Stimulated activated CD4-positive, alpha-beta T cell treated with anti-CD3 and anti-CD28 coated beads, Interleukin-2, amount 100 ng/mL, for 4 hours (primary cell): ENCODE results near the gene KDM1B.
"Not testable (repeated sequence)": the region's sequence is repeated elsewhere in the genome, so short reads cannot be mapped to it uniquely, and the experiment has no call there.

Source experiments
- DNase-seq: peaks from one replicate; pipeline ENCODE4 v3.0.0-alpha.2; 2020; ENCODE audit warnings: low read depth

The KDM1B gene

DNA sequence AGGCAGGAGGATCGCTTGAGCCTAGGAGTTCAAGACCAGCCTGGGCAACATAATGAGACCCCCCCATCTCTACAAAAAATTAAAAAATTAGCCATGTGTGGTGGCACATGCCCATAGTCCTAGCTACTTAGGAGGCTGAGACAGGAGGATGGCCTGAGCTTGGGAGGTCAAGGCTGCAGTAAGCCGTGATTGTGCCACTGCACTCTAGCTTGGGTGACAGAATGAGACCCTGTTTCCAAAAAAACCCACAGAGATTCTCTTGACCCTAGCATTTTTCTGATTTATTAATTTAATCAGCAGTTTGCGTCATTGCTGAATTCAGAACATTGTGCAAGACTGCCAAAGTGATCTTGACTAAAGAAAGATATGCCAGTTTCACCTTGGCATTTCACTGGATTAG is 36.8 kb downstream of the KDM1B start:
- DNase-seq = no peak

GRCh38 chr6:18203786-18204185 is 48.6 kb downstream of the KDM1B start:
- no peak for DNase-seq

DNA sequence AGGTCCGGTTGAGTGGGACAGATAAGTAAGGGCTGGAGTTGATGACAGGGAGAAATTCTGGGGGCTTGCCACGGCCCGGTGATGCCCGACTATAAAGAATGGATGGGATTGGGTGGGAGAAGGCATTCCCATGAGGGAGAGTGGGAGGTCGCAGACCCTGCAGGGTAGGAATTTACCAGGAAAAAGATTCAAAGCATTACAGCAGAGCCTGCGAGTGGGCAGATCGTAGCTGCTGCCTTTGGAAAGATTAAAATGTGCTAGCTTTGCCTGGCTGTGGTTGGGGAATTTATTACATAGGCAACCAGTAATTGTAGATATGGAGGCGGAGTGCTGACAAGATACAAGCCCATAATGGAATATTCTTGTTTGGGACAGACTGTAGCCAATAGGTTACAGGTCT is 49.5 kb downstream of the KDM1B start:
- DNase-seq = no peak

DNA sequence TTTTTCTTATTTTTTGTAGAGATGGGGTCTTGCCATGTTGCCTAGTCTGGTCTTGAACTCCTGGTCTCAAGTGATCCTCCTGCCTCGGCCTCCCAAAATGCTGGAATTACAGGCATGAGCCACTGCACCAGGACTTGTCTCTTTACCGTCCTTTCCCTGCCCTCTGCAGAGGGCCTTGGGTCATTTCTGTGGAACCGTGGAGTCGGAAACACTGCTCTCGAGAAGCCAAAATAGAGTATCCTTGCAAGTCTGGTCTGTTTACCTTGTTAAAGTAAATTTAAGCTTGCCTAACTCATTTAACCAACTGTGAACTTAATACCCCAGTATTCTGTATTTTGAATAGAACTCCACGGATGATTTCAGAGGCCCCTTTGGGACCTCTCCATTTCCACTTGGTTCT is 51.4 kb downstream of the KDM1B start:
- DNase-seq = no peak

- DNase-seq = no peak
These were observed 52.2 kb downstream of the KDM1B start for GRCh38 chr6:18207438-18207837.

DNA sequence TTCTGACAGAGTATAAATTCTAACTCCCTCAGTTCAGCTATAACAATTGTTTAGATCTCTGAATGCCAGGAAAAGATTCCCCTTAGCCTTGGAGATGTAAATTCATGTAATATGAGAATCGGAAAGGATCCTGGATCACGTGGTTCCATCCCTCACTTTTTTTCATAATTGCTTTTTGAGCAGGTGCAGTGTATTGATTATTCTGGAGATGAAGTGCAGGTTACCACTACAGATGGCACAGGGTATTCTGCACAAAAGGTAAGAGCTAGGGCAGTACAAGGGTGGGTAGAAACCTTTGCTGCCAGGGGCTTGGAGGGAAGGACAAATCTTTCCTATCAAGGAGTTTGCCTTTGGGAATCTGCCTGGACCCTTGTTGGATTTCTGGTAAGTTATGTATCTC is 52.7 kb downstream of the KDM1B start:
- no peak for DNase-seq

- not testable (repeated sequence) for DNase-seq
These were observed 53.6 kb downstream of the KDM1B start for GRCh38 chr6:18208778-18209177.

- no peak for DNase-seq
These were observed 54.4 kb downstream of the KDM1B start for GRCh38 chr6:18209539-18210197.

- DNase-seq = no peak
These were observed 55.5 kb downstream of the KDM1B start for GRCh38 chr6:18210707-18211106.

- no peak for DNase-seq
These were observed 56.1 kb downstream of the KDM1B start for GRCh38 chr6:18211338-18211737.

- no peak for DNase-seq
These were observed 57.0 kb downstream of the KDM1B start for GRCh38 chr6:18212231-18212630.

DNA sequence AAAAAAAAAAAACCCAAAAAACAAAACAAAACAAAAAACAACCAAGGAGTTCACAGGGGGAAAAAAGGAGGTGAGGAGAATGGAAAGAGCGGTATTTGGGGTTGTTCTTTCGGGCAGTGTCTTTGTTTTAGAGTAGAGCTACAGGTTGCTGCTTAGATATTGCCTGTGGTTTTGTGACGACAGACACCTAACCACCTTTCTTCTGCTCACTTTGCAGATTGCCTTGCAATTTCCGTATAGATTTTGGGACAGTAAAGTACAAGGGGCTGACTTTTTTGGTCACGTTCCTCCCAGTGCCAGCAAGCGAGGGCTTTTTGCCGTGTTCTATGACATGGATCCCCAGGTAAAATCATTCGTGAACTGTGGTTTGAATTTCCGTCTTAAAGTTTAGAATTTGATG is 58.2 kb downstream of the KDM1B start:
- DNase-seq = no peak

- no peak for DNase-seq
These were observed 58.8 kb downstream of the KDM1B start for GRCh38 chr6:18214003-18214402.

DNA sequence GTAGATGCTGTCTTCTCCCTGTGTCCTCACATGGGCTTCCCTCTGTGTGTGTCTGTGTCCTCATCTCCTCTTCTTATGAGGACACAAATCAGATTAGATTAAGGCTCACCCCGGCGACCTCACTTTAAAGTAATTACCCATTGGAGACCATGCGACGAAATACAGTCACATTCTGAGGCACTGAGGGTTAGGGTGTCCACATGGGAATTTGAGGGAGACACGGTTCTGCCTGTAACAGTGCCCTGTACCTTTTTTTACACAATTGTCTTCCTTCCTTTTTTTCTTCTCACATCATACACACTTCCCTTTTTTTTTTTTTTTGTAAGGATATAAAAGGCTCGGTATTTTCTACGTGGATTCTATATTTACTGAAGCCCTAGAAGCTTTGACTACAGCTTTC is 60.2 kb downstream of the KDM1B start:
- no peak for DNase-seq

DNA sequence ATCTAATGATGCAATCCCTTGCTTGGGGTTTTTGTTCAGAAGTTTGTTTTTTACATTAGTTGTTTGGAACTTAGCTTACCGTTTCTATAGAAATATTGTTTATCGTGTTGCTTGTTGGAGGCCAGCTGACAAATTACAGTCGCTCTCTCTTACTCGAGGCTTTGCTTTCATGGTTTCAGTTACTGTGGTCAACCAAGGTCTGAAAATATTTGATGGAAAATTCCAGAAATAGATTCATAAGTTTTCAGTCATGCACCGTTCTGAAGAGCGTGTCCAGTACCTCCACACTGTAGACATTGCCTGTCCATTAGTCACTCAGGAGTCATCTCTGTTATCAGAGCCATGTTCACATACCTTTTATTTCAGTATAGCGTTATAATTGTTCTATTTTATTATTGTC is 61.2 kb downstream of the KDM1B start:
- DNase-seq = no peak

GRCh38 chr6:18218233-18218632 is 63.0 kb downstream of the KDM1B start:
- DNase-seq = no peak

DNA sequence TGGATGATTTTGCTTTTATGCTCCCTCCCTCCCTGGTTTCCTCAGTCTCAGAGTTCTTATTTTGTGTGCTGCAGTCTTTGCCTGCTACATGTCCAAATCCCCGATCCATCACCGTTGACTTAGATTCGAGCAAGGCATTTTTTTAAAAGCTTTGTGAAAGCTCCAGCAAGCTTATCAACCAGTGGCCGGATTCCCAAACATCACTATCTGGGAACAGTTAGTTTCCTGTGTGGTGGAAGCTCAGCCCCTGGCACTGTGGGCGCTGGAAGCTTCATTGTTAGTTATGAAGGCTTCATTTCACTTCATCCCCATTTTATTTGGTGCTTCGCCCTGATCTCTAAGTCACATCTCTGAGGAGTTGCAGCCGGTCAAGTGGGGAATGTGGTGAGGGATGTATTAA is 64.4 kb downstream of the KDM1B start:
- DNase-seq = no peak

DNA sequence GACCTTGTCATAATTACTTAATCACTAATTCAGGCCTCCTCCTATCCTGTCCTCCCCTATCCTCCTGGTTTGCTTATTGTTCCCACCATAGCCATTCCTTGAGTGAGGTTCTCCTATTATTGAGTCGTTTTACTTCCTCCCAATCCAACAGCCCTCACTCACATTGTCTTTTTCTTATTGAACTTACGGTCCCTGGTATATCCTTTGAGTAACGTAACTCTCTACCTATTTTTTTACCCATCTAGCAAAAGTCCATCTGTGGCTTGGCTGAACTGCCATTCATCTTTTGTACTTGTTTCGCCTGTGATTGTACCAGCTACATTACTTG is 66.0 kb downstream of the KDM1B start:
- no peak for DNase-seq

DNA sequence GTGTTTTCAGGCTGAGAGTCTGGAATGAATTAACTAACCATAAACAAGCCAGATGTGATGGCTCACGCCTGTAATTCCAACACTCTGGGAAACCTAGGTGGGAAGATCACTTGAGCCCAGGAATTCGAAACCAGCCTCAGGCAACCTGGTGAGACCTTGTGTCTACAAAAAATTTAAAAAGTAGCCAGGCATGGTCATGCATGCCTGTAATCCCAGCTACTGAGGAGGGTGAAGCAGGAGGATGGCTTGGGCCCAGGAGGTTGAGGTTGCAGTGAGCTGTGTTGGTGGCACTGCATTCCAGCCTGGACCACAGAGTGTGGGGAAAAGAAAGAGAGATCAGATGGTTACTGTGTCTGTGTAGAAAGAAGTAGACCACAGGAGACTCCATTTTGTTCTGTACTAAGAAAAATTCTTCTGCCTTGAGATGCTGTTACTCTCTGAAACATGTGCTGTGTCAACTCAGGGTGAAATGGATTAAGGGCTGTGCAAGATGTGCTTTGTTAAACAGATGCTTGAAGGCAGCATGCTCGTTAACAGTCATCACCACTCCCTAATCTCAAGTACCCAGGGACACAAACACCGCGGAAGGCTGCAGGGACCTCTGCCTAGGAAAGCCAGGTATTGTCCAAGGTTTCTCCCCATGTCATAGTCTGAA is 71.4 kb downstream of the KDM1B start:
- DNase-seq = not testable (repeated sequence)

- DNase-seq = not testable (repeated sequence)
These were observed 71.9 kb downstream of the KDM1B start for GRCh38 chr6:18227166-18227565.

DNA sequence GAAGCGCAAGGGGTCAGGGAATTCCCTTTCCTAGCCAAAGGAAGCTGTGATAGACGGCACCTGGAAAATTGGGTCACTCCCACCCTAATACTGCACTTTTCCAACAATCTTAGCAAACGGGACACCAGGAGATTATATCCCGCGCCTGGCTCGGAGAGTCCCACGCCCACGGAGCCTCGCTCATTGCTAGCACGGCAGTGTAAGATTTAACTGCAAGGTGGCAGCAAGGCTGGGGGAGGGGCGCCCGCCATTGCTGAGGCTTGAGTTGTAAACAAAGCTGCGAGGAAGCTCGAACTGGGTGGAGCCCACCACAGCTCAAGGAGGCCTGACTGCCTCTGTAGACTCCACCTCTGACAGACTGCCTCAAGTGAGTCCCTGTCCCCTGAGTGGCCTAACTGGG is 73.4 kb downstream of the KDM1B start:
- DNase-seq = not testable (repeated sequence)

DNA sequence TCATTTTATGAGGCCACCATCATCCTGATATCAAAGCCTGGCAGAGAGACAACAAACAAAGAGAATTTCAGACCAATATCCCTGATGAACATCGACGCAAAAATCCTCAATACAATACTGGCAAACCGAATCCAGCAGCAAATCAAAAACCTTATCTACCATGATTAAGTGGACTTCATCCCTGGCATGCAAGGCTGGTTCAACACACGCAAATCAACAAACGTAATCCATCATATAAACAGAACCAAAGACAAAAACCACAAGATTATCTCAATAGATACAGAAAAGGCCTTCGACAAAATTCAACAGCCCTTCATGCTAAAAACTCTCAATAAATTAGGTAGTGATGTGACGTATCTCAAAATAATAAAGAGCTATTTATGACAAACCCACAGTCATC is 76.6 kb downstream of the KDM1B start:
- not testable (repeated sequence) for DNase-seq

DNA sequence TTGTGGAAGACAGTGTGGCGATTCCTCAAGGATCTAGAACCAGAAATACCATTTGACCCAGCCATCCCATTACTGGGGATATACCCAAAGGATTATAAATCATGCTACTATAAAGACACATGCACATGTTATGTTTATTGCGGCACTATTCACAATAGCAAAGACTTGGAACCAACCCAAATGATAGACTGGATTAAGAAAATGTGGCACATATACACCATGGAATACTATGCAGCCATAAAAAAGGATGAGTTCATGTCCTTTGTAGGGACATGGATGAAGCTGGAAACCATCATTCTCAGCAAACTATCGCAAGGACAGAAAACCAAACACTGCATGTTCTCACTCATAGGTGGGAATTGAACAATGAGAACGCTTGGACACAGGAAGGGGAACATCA is 78.5 kb downstream of the KDM1B start:
- not testable (repeated sequence) for DNase-seq

- DNase-seq = no peak
These were observed 79.3 kb downstream of the KDM1B start for GRCh38 chr6:18234564-18234963.
